ENCODE results near the gene HSPG2. TPM values are rescaled to one million over a fixed set of nuclear protein-coding genes. Genes with fewer than 3 reads are reported as not detected.
A peak's percentile ranks its signal among the peaks of the same experiment; 100 is the strongest.
"Not testable (repeated sequence)": the region's sequence is repeated elsewhere in the genome, so short reads cannot be mapped to it uniquely, and the experiment has no call there.

Gene HSPG2
- total and polyA plus RNA-seq, 7 experiments from 2014 or later: 1.0 to 20.8 (median 9.4) TPM

DNA sequence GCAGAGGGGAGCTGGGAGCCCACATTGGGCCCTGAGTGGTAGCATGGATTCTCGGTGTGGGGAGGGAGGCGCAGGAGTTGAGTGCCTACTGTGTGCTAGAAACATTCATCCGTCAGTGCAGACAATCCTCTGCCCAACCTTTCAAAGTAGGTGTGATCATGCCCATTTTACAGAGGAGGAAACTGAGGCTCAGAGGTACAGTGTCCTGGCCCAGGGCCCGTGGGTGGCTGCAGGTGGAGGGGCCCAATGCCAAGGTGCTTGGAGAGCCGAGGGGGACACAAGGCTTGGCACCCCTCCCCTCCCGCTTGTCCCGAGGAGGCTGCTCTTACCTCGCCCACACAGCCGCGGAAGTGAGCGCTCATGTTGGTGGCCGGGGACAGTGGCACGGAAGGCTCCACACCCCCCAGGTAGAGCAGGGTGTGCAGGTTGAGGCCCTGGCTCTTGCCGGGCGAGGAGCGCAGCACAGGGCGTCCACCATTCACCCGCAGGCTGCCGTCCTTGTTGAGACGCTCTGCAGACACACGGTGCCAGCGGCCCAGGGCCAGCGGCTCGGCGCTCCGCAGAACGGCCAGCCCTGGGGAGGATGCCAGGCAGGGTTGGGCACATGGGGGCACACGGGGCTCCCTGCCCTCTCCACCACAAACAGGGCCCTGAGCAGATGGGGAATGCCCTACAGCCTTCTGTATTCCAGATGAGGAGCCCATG is 108.5 kb downstream of the HSPG2 start:
- ChIA-PET POLR2A (no interaction called here), CTCF (interaction anchor here (0.7 kb wide), 1 partner anchor 47 kb away, joined by 3 read pairs; no protein-coding TSS in a partner anchor)
- Histone ChIP-seq H3K27ac (ENCODE audit: low read depth, low read length) (no peak overlapping the region), H3K4me3 (ENCODE audit: low read length) (no peak overlapping the region), H3K27me3 (ENCODE audit: control insufficient read depth in 2 of 2, insufficient read depth in 2 of 2, low read length in 2 of 2) (no peaks in the 10 kb centered on the region), H3K36me3 (ENCODE audit: control insufficient read depth in 2 of 3, insufficient read depth in 3 of 3, low read length in 3 of 3) (peaks cover 0 to 12% (median 0%) of the 10 kb centered on the region in 3 experiments), H3K4me1 (ENCODE audit: control insufficient read depth in 2 of 2, insufficient read depth in 2 of 2, low read length in 2 of 2) (no peaks in the 10 kb centered on the region), H3K9me3 (ENCODE audit: control insufficient read depth in 2 of 3, low read length in 3 of 3) (peaks cover 0 to 8% (median 0%) of the 10 kb centered on the region in 3 experiments)
- H3K27ac Mint-ChIP-seq: no peak overlapping the region
- DNase-seq (no peak), ATAC-seq (no peak)
- intact Hi-C loops (cut with micrococcal nuclease): no loop called here
- H3K4me1 Mint-ChIP-seq: peaks cover 0 to 2% (median 0%) of the 10 kb centered on the region in 7 donors
- peaks cover 0 to 7% (median 3%) of the 10 kb centered on the region in 11 donors for H3K9me3 Mint-ChIP-seq
- H3K4me3 Mint-ChIP-seq: no peak overlapping the region
- peaks cover 4 to 7% (median 6%) of the 10 kb centered on the region in 5 donors for H3K36me3 Mint-ChIP-seq
- peaks cover 0 to 2% (median 0%) of the 10 kb centered on the region in 5 donors for H3K27me3 Mint-ChIP-seq

DNA sequence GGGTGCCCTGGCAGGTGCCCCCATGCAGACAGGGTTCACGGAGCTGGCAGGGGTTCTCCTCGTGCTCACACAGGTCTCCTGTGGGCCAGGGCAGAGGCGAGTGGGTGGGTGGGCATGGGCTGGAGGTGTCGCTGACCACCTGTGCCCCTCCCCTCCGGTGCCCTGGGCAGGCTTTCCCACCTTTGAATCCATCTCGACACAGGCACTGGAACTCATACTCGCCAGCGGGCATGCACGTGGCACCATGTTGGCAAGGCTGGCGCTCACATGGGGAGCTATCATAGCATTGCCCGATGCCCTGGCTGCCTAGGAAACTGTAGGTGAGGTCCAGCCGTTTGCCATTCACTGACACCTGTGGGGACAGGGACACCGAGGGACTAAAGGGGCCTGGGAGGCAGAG is 109.0 kb downstream of the HSPG2 start:
- peaks cover 0 to 7% (median 3%) of the 10 kb centered on the region in 11 donors for H3K9me3 Mint-ChIP-seq
- H3K9me3 ChIP-seq (ENCODE audit: control insufficient read depth in 2 of 3, low read length in 3 of 3): peaks cover 0 to 2% (median 0%) of the 10 kb centered on the region in 3 experiments
- H3K27ac Mint-ChIP-seq: no peak overlapping the region
- H3K27me3 Mint-ChIP-seq: peaks cover 0 to 4% (median 0%) of the 10 kb centered on the region in 5 donors
- peaks cover 0 to 6% (median 0%) of the 10 kb centered on the region in 3 experiments for H3K36me3 ChIP-seq (ENCODE audit: control insufficient read depth in 2 of 3, insufficient read depth in 3 of 3, low read length in 3 of 3)
- no peak for DNase-seq
- no peak for ATAC-seq
- ChIA-PET CTCF (interaction anchor here (0.7 kb wide), 1 partner anchor 47 kb away, joined by 3 read pairs; no protein-coding TSS in a partner anchor), POLR2A (no interaction called here)
- no peaks in the 10 kb centered on the region for H3K27me3 ChIP-seq (ENCODE audit: control insufficient read depth in 2 of 2, insufficient read depth in 2 of 2, low read length in 2 of 2)
- intact Hi-C loops (cut with micrococcal nuclease): no loop called here
- no peak overlapping the region for H3K27ac ChIP-seq (ENCODE audit: low read depth, low read length)
- H3K4me3 Mint-ChIP-seq: no peak overlapping the region
- H3K36me3 Mint-ChIP-seq: peaks cover 3 to 6% (median 5%) of the 10 kb centered on the region in 5 donors
- peaks cover 0 to 2% (median 0%) of the 10 kb centered on the region in 7 donors for H3K4me1 Mint-ChIP-seq
- no peak overlapping the region for H3K4me3 ChIP-seq (ENCODE audit: low read length)
- no peaks in the 10 kb centered on the region for H3K4me1 ChIP-seq (ENCODE audit: control insufficient read depth in 2 of 2, insufficient read depth in 2 of 2, low read length in 2 of 2)

DNA sequence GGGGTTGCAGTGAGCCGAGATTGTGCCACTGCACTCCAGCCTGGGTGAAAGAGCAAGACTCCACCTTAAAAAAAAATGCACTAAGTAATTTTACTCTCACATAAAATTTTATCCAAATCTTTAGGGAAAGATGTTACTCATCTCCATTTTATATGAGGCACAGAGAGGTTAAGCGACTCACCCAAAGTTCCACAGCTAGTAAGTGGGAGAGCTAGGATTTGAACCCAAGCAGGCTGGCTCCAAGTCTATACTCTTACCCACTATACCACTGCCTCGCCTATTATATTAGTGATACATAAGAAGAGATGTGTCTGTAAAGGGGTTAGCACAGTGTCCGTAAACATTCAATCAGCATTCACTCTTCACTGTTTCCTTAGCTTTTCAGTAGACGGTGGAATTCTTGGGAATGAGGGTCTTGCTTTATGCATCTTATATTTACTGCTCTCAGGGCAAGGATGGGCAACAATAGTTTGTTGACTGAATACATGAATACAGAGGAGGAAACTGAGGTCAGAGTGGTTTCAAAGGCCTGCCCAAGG is 109.9 kb downstream of the HSPG2 start:
- H3K36me3 Mint-ChIP-seq: no peaks in the 10 kb centered on the region
- Histone ChIP-seq H3K9me3 (ENCODE audit: control insufficient read depth in 2 of 3, low read length in 3 of 3) (no peaks in the 10 kb centered on the region), H3K27me3 (ENCODE audit: control insufficient read depth in 2 of 2, insufficient read depth in 2 of 2, low read length in 2 of 2) (no peaks in the 10 kb centered on the region), H3K4me3 (ENCODE audit: low read length) (no peak overlapping the region), H3K27ac (ENCODE audit: low read depth, low read length) (no peak overlapping the region), H3K36me3 (ENCODE audit: control insufficient read depth in 2 of 3, insufficient read depth in 3 of 3, low read length in 3 of 3) (no peaks in the 10 kb centered on the region), H3K4me1 (ENCODE audit: control insufficient read depth in 2 of 2, insufficient read depth in 2 of 2, low read length in 2 of 2) (no peaks in the 10 kb centered on the region)
- intact Hi-C loops (cut with micrococcal nuclease): no loop called here
- DNase-seq: no peak
- ATAC-seq: no peak
- H3K27me3 Mint-ChIP-seq: peaks cover 0 to 4% (median 0%) of the 10 kb centered on the region in 5 donors
- no peaks in the 10 kb centered on the region for H3K4me1 Mint-ChIP-seq
- ChIA-PET CTCF (no interaction called here), POLR2A (no interaction called here)
- no peak overlapping the region for H3K4me3 Mint-ChIP-seq
- H3K27ac Mint-ChIP-seq: peak overlapping the region in 1 of 9 donors; percentile 59
- H3K9me3 Mint-ChIP-seq: no peaks in the 10 kb centered on the region

DNA sequence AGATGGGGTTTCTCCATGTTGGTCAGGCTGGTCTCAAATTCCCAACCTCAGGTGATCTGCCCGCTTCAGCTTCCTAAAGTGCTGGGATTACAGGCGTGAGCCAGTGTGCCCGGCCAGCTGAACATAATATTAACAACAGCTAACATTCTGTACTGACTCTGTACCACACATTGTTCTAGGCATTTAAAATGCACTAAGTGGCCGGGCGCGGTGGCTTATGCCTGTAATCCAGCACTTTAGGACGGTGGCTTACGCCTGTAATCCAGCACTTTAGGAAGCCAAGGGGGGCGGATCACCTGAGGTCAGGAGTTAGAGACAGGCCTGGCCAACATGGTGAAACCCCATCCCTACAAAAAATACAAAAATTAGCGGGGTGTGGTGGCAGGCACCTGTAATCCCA is 110.4 kb downstream of the HSPG2 start:
- H3K27ac Mint-ChIP-seq; H3K4me3 Mint-ChIP-seq; ATAC-seq; H3K9me3 Mint-ChIP-seq; H3K4me1 ChIP-seq (ENCODE audit: control insufficient read depth in 2 of 2, insufficient read depth in 2 of 2, low read length in 2 of 2); intact Hi-C loops (cut with micrococcal nuclease); H3K9me3 ChIP-seq (ENCODE audit: control insufficient read depth in 2 of 3, low read length in 3 of 3); H3K27me3 Mint-ChIP-seq; H3K36me3 Mint-ChIP-seq; H3K27me3 ChIP-seq (ENCODE audit: control insufficient read depth in 2 of 2, insufficient read depth in 2 of 2, low read length in 2 of 2); H3K4me1 Mint-ChIP-seq; H3K36me3 ChIP-seq (ENCODE audit: control insufficient read depth in 2 of 3, insufficient read depth in 3 of 3, low read length in 3 of 3); H3K4me3 ChIP-seq (ENCODE audit: low read length); DNase-seq; POLR2A ChIA-PET; H3K27ac ChIP-seq (ENCODE audit: low read depth, low read length): not testable (repeated sequence)
- CTCF ChIA-PET: interaction anchor here (0.6 kb wide), 1 partner anchor 97 kb away, joined by 3 read pairs; no protein-coding TSS in a partner anchor

DNA sequence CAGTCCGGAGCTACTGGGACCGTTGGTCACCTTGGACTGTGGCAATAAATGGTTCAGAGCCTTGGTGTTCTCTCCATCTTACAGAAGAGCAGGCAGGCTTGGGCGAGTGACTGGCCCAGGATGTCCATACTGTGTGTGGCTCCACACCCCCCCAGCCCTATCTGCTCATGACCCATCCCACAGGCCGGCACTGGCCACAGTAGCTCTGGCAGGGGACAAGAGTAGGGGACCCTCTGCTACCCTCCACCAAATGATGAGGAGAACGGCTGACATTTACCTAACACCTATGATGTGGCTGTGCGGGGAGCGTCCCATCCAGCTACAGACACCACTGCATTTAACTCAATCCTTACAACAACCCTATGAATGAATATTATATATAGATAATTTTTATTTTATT is 111.7 kb downstream of the HSPG2 start:
- CTCF ChIA-PET: no interaction called here
- no peaks in the 10 kb centered on the region for H3K4me1 ChIP-seq (ENCODE audit: control insufficient read depth in 2 of 2, insufficient read depth in 2 of 2, low read length in 2 of 2)
- H3K27ac ChIP-seq (ENCODE audit: low read depth, low read length): no peak overlapping the region
- intact Hi-C loops (cut with micrococcal nuclease): no loop called here
- no peaks in the 10 kb centered on the region for H3K9me3 ChIP-seq (ENCODE audit: control insufficient read depth in 2 of 3, low read length in 3 of 3)
- H3K4me3 ChIP-seq (ENCODE audit: low read length): no peak overlapping the region
- Mint-ChIP-seq H3K27ac (no peak overlapping the region), H3K4me3 (no peak overlapping the region), H3K36me3 (no peaks in the 10 kb centered on the region), H3K4me1 (no peaks in the 10 kb centered on the region), H3K27me3 (peaks cover 0 to 4% (median 0%) of the 10 kb centered on the region in 5 donors), H3K9me3 (peaks cover 0 to 2% (median 0%) of the 10 kb centered on the region in 11 donors)
- ATAC-seq (no peak), DNase-seq (no peak)
- H3K36me3 ChIP-seq (ENCODE audit: control insufficient read depth in 2 of 3, insufficient read depth in 3 of 3, low read length in 3 of 3): no peaks in the 10 kb centered on the region
- no peaks in the 10 kb centered on the region for H3K27me3 ChIP-seq (ENCODE audit: control insufficient read depth in 2 of 2, insufficient read depth in 2 of 2, low read length in 2 of 2)
- POLR2A ChIA-PET: interaction anchor here (1.3 kb wide), 1 partner anchor 43 kb away, joined by 4 read pairs; the partner anchor contains the start of gene USP48

DNA sequence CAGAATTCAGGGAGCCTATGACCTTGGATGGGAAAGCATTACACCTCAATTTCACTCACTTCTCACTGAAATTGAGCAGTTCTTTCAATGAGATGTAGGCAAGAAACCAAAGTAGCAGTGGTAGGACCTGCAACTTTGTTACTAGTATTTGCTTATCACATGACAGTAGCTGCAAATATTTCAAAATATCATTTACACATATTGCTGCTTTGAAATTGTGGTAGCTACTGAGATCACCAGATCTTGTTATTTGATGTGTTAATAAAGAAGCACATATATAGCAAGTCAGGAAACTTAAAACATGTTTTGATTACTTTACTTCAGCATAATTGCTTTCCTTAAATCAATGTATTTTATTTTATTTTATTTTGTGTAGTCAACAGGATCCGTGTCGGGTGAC is 112.2 kb downstream of the HSPG2 start:
- POLR2A ChIA-PET: interaction anchor here (1.3 kb wide), 1 partner anchor 42 kb away, joined by 4 read pairs; the partner anchor contains the start of gene USP48

More for the DNA sequence above, 112.2 kb downstream of the HSPG2 start:
- H3K27me3 Mint-ChIP-seq: peaks cover 0 to 4% (median 0%) of the 10 kb centered on the region in 5 donors
- Histone ChIP-seq H3K4me1 (ENCODE audit: control insufficient read depth in 2 of 2, insufficient read depth in 2 of 2, low read length in 2 of 2) (no peaks in the 10 kb centered on the region), H3K27me3 (ENCODE audit: control insufficient read depth in 2 of 2, insufficient read depth in 2 of 2, low read length in 2 of 2) (no peaks in the 10 kb centered on the region), H3K9me3 (ENCODE audit: control insufficient read depth in 2 of 3, low read length in 3 of 3) (no peaks in the 10 kb centered on the region), H3K4me3 (ENCODE audit: low read length) (no peak overlapping the region), H3K36me3 (ENCODE audit: control insufficient read depth in 2 of 3, insufficient read depth in 3 of 3, low read length in 3 of 3) (no peaks in the 10 kb centered on the region), H3K27ac (ENCODE audit: low read depth, low read length) (no peak overlapping the region)
- no peak overlapping the region for H3K4me3 Mint-ChIP-seq
- no peak overlapping the region for H3K27ac Mint-ChIP-seq
- H3K36me3 Mint-ChIP-seq: no peaks in the 10 kb centered on the region
- no peak for ATAC-seq
- intact Hi-C loops (cut with micrococcal nuclease): no loop called here
- peaks cover 0 to 2% (median 0%) of the 10 kb centered on the region in 11 donors for H3K9me3 Mint-ChIP-seq
- H3K4me1 Mint-ChIP-seq: no peaks in the 10 kb centered on the region
- CTCF ChIA-PET: no interaction called here
- DNase-seq: no peak

All from naive thymus-derived CD4-positive, alpha-beta T cell (primary cell).